ENCODE results near the gene TAF3. TPM values are rescaled to one million over a fixed set of nuclear protein-coding genes. Genes with fewer than 3 reads are reported as not detected.

The TAF3 gene
- total RNA-seq, 1 donor: 2.2 TPM

DNA sequence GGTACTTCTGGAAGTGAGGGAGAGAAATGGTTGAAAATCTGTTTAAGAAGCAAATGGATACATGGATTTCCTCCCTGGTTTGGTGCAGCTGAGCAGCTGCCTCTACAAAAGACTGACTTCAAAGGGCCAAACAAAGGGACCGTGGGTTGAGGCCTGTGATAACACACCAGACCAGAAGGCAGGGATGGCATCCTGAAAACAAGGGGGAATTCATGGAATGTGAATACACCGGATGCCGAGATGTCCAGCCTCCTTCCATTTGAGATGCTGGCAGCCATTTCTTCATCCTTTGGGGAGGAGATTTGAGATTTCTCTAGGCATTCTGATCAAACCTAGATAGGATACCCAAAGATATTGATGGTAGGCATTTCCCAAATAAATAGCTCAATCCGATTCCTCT, 36.9 kb downstream of the TAF3 start:
- DNase-seq (ENCODE audit: low read depth): no peak
- no peak overlapping the region for H3K4me3 ChIP-seq (ENCODE audit: low read depth, low read length)
- TF ChIP-seq, protein P1, sequence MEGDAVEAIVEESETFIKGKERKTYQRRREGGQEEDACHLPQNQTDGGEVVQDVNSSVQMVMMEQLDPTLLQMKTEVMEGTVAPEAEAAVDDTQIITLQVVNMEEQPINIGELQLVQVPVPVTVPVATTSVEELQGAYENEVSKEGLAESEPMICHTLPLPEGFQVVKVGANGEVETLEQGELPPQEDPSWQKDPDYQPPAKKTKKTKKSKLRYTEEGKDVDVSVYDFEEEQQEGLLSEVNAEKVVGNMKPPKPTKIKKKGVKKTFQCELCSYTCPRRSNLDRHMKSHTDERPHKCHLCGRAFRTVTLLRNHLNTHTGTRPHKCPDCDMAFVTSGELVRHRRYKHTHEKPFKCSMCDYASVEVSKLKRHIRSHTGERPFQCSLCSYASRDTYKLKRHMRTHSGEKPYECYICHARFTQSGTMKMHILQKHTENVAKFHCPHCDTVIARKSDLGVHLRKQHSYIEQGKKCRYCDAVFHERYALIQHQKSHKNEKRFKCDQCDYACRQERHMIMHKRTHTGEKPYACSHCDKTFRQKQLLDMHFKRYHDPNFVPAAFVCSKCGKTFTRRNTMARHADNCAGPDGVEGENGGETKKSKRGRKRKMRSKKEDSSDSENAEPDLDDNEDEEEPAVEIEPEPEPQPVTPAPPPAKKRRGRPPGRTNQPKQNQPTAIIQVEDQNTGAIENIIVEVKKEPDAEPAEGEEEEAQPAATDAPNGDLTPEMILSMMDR (IDR thresholded peaks at IDR 0.05; ENCODE audit: insufficient read depth, low read depth, low read length): no peak

DNA sequence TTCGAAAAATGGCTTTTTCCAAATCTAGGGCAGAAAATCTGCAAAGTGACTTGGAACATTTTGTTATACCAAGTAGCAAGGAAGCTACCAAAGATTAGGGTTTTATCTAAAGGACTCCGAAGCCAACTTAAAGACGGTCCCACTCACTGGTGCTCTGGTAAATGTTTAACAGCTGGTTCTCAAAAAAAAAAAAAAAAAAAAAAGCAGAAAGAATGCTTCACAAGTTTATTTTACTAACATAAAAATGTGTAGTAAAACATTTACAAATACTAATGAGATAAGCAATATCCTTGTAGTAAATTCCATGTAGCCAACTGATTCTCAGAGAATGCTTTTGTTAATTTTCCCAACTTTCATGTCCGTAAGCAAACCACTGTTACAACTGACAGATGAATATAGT, 38.4 kb downstream of the TAF3 start:
- H3K4me3 ChIP-seq (ENCODE audit: low read depth, low read length): peak overlapping the region; percentile 19
- TF ChIP-seq, protein P1 (IDR thresholded peaks at IDR 0.05; ENCODE audit: insufficient read depth, low read depth, low read length): no peak
- DNase-seq (ENCODE audit: low read depth): peak; percentile 37

DNA sequence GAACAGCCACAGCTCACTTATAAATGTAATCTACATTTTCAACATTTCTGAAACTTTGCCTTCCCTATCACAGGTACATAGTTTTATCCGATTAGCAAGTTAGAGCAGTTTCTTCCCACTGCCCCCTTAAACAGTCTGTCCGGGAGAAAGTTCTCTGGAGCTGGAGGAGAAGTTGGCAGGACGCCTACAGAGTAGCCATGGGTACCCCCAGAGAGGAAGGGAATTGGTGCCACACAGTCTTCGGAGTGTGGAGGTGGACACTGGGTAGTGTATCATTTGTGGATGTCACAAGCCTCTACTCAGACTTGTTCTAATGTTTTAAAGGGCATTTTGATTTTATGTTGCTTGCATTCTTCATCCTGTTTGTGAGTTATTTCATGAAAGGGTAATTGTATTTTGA, 39.0 kb downstream of the TAF3 start:
- peak overlapping the region; percentile 19 for H3K4me3 ChIP-seq (ENCODE audit: low read depth, low read length)
- TF ChIP-seq, protein P1 (IDR thresholded peaks at IDR 0.05; ENCODE audit: insufficient read depth, low read depth, low read length): no peak
- no peak for DNase-seq (ENCODE audit: low read depth)

DNA sequence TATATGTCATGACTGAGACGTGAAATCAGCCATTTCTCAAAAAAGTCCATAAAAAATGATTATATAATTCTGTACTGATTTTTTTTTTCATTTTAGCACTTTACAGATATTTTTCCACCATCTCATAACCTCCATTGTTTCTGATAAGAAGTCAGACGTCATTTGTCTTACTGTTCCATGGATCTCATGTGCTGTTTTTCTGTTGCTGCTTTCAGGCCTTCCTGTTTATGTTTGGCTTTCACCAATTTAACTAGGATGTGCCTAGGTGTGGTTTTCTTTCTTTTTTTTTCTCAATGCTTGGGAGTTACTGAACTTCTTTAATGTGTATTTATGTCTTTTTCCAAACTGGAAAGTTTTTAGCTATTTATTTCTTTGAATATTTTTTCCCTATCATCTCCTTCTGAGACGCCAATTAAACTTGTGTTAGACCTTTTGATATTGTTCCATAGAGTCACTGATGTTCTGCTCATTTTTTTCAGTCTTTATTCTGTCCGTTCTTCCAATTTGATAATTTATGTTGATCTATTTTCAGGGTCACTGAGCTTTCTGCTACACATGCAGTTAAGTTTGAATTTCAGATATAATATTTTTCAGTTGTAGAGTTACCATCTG, 43.3 kb downstream of the TAF3 start:
- no peak for DNase-seq (ENCODE audit: low read depth)
- TF ChIP-seq, protein P1 (IDR thresholded peaks at IDR 0.05; ENCODE audit: insufficient read depth, low read depth, low read length): no peak
- no peak overlapping the region for H3K4me3 ChIP-seq (ENCODE audit: low read depth, low read length)

DNA sequence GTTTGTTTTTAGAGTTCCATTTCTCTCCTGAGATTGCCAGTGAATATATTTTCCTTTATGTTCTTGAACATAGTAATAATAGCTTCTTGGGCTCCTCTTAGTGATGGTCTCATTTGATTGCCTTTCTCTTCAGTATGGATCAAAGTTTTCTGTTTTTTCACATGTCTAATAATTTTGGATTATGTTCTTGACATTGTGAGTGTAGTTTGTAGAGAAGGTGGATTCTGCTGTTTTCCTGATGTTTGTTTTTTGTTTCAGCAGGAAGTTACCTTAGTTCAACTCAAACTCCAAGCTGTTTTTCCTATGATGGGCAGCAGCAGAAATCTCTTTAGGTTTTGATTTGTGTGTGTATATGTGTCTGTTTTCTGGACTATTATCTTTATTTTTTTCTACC, 43.8 kb downstream of the TAF3 start:
- H3K4me3 ChIP-seq (ENCODE audit: low read depth, low read length): no peak overlapping the region
- TF ChIP-seq, protein P1 (IDR thresholded peaks at IDR 0.05; ENCODE audit: insufficient read depth, low read depth, low read length): no peak
- DNase-seq (ENCODE audit: low read depth): no peak

DNA sequence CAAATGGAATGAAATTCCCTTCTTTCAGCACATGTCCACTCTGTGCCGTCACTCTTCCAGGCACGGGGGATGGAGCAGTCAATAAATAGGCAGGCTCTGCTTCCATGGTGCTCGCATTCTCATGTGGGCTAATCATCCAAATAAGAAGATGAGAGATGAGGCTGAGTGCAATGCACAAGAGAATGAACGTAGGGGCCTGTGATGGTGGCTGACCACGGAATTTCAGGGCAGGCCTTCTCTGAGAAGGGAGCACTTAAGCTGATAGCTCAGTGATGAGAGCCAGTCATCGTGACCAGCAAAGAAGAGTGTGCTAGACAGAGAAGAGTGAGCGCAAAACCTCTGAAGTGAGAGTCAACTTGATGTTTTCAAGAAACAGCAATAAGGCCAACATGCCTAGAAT, 47.9 kb downstream of the TAF3 start:
- H3K4me3 ChIP-seq (ENCODE audit: low read depth, low read length): no peak overlapping the region
- TF ChIP-seq, protein P1 (IDR thresholded peaks at IDR 0.05; ENCODE audit: insufficient read depth, low read depth, low read length): no peak
- DNase-seq (ENCODE audit: low read depth): no peak

DNA sequence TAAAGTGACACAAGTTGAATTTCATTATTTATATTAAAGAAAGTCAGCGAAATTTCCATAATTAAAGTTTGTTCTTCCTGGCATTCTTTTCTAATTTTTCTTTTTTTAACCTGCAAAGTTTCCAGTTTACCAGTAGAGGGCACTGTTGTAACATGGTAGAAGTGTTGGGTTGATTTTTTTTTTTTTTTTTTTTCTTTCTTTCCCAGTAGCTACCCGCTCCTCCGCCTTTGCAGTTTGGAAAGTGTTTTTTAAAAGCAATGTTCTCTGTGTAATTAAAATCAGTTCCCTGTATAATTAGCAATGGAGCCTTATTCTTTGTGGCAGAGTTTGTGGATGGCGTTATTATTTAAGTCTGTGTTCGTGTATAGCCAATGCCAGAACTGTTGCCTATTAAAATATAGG, 53.7 kb downstream of the TAF3 start:
- H3K4me3 ChIP-seq (ENCODE audit: low read depth, low read length): peak overlapping the region; percentile 54
- DNase-seq (ENCODE audit: low read depth): peak; percentile 30
- TF ChIP-seq, protein P1 (IDR thresholded peaks at IDR 0.05; ENCODE audit: insufficient read depth, low read depth, low read length): peak; percentile 68

All from fibroblast of villous mesenchyme (primary cell).